ENCODE measurements around the gene DHRS2.
"Not testable (repeated sequence)": the region's sequence is repeated elsewhere in the genome, so short reads cannot be mapped to it uniquely, and the experiment has no call there.

Gene DHRS2

DNA sequence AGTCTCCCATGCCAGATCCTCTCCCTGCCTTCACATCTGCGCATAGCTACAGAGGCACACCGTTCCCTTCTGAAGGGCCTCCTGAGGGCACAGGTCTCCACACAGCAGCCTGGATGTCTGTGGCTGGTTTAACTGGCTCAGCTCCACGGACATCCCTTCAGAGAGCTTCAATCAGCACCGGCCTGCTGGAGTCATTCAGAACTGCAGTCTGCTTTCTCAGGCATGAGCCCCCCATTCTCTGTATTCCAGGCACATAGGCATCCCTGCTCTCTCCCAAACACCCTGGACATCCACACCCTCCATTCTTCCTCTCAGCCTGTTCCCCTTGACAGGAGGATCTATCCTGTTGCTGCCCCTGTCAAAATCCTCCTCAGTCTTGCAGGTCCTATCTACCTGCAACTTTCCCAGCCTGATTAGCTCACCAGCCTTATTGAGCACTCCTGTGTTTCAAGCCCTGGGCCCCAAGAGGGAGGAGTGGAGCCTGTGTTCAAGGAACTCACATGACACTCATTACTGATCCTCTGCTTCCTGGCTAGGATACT lies 2.9 kb upstream of the DHRS2 start:
- no peak for DNase-seq (ENCODE audit: low read depth in 2 of 2)

DNA sequence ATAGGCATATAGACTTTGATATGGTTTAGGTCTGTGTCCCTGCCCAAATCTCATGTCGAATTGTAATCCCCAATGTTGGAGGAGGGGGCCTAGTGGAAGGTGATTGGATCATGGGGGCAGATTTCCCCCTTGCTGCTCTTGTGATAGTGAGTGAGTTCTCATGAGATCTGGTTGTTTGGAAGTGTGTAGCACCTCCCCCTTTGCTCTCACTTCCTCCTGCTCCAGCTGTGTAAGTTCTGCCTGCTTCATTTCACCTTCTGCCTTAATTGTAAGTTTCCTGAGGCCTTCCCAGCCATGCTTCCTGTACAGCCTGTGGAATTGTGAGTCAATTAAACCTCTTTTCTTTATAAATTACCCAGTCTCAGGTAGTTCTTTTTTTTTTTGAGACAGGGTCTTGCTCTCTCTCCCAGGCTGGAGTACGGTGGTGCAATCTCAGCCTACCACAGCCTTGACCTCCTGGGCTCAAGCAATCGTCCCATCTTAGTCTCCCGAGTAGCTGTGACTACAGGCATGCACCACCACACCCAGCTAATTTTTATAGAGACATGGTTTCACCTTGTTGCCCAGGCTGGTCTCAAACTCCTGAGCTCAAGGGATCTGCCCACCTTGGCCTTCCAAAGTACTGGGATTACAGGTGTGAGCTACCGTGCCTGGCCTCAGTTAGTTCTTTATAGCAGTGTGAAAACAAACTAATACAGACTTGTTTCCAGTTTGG lies 1.3 kb upstream of the DHRS2 start:
- not testable (repeated sequence) for DNase-seq (ENCODE audit: low read depth in 2 of 2)

DNA sequence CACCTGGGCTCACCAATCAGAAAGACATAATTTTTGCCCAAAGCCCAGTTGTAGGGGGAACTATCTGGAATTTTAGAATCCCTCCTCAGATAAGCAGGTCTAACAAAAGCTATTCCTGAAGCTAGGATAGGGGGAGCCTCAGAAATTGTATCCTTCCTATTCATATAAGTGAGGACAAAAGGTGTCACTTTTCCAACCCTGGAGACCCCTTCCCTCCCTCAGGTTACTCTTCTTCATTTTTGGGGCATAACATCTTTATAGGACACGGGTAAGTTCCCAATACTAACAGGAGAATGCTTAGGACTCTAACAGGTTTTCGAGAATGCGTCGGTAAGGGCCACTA lies 1.1 kb downstream of the DHRS2 start:
- not testable (repeated sequence) for DNase-seq (ENCODE audit: low read depth in 2 of 2)

GRCh38 chr14:23637655-23638413 lies 1.7 kb downstream of the DHRS2 start:
- not testable (repeated sequence) for DNase-seq (ENCODE audit: low read depth in 2 of 2)

DNA sequence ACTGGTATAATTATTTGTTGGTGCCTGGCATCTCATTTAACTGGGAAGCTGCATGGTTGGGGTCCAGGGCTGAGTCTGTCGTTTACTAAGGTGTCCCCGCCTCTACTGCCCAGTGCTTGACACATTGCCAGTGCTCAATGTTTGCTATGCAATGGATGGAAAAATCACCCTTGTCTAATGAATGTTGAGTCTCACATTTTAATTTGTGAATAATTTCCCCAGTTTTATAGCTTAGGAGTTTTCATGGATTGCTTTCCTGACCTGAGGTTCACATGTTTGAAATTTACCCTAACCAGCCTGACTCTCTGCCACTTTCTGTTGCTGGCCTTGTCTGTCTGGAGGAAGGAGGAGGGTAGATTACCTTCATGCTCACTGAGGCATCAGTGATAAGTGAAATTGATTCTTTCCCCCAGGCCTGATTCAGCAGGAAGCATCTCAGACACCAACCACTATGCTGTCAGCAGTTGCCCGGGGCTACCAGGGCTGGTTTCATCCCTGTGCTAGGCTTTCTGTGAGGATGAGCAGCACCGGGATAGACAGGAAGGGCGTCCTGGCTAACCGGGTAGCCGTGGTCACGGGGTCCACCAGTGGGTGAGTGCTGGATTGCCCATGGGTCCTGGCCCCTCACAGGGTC lies 2.4 kb downstream of the DHRS2 start:
- no peak for DNase-seq (ENCODE audit: low read depth in 2 of 2)

GRCh38 chr14:23639048-23639890 lies 3.1 kb downstream of the DHRS2 start:
- no peak for DNase-seq (ENCODE audit: low read depth in 2 of 2)

DNA sequence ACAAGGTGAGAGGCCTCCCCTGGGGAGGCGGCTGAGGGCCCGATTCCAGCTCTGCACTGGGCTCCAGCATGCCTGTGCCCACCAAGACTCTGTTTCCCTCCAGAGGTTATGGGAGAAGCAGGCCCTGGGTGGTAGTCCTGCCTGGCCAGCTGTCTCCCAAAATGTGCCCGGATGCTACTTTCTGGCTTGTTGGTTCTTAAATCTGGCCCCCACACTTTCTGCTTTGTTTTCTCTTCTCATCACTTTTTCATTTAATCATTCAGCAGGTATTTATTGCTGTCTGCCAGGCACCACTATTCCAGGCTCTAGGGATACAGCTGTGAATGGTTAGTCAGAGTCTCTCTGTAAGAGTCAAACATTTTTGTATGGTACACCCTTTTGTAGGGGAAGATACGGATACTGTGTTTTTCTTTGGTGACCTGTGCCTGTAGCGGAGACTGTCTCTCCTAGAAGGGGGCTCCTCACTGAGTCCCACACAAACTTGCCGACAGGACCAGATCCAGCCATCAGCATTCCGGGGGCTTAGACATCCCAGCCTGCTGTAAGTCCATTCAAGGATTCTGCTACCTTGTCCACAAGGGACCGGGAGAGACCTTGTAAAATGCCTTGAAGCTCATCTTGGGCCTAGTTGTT lies 3.8 kb downstream of the DHRS2 start:
- no peak for DNase-seq (ENCODE audit: low read depth in 2 of 2)

DNA sequence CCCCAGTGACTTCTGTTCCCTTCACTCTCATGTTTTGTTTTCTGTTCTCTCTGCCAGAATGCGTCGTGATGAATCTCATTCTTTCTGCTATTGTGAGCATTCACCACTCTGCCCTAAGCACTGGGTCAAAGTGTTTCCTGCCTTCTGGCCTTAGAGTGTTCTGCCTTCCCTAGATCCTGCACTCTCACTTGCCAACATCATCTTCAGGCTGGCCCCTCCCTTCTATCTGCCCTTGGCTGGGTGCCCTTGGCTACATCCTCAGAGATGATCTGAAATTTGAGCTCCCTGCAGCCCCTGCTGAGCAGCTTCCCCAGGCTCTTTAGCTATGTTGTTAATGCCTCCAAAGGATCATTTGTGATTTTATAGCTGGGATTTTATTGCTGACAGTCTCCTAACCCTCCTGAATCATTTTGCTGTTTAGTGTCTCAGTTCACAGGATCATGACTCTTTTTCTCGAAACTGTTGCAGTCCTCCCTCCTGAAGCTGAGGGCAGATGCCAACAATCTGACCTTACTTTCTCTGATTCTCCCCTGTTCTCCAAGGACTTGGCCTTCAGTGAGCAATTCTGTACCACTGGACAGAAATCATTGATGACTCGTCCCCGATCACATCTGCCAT lies 4.5 kb downstream of the DHRS2 start:
- no peak for DNase-seq (ENCODE audit: low read depth in 2 of 2)

- no peak for DNase-seq (ENCODE audit: low read depth in 2 of 2)
These were observed 5.2 kb downstream of the DHRS2 start for GRCh38 chr14:23641180-23641914.

- DNase-seq (ENCODE audit: low read depth in 2 of 2), result no peak
These were observed 5.9 kb downstream of the DHRS2 start for GRCh38 chr14:23641915-23642588.

- no peak for DNase-seq (ENCODE audit: low read depth in 2 of 2)
These were observed 7.5 kb downstream of the DHRS2 start for GRCh38 chr14:23643533-23644194.

DNA sequence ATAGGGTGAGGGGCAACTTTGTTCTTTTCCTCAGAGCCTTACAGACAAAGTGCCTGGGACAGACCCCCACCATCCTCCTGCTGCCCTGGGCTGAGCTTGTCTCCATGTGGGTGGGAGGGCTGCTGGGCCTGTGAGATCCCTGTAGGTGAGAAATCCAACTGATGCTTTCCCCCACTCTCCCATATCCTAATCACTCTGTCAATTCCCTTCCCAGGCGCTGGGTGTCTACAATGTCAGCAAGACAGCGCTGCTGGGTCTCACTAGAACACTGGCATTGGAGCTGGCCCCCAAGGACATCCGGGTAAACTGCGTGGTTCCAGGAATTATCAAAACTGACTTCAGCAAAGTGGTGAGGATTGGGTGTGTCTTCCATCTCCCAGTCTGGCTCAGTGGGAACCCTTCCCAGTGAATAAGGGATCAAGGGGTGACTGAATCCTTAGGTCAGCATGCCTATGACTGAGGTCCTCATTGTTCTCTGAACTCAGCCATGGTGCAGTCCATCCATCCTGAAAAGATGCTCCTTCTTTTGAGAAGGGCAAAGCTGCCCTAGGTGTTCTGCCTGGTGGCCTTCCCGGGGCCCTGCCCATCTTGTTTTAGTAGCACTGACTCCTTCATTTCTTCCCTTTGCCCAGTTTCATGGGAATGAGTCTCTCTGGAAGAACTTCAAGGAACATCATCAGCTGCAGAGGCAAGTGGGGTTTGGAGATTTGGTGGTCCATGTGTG lies 8.2 kb downstream of the DHRS2 start:
- no peak for DNase-seq (ENCODE audit: low read depth in 2 of 2)

- no peak for DNase-seq (ENCODE audit: low read depth in 2 of 2)
These were observed 8.8 kb downstream of the DHRS2 start for GRCh38 chr14:23644919-23645336.

- no peak for DNase-seq (ENCODE audit: low read depth in 2 of 2)
These were observed 9.3 kb downstream of the DHRS2 start for GRCh38 chr14:23645504-23645811.

GRCh38 chr14:23645812-23646647 lies 9.9 kb downstream of the DHRS2 start:
- DNase-seq (ENCODE audit: low read depth in 2 of 2), result no peak

DNA sequence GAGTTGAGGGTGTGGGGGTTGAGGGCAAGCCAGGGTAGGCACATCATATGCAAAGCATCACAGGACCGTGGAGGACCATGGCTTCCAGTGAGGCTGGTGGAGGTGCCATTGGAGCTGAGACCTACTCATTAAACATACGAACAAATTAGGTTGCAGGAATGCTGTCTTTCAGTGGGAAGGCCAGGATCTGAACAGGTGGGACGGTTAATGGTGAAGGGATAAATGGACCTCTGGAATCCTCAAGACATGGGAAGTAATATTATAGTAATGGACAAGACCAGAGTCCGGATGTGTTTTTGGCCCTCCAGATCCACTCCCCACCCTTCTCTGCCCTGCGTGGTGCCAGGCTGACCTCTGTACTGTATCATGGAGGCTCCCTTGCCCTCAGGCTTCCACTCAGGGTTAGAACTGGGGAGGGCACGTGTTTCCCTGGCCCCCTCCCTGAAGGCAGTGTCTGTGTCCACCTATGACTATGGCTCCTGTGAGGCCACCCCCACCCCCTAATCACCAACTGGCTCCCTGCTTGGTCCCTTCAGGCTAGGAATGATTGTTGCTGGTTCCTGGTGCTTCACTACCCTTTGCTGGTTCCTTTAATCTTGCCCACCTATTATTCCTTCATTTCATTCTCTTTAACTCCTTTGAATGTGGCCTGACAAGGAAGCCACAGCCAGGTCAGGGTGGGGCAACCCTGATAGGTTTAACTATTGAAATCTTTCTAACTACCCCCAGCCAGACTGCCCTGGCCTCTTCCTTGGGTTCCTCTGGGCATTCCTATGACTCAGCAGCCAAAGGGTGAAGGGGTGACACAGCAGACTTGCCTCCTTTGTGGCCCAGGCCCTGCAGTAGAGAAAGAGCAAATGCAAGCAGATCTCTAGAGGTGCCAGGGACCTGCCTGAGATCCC lies 10.7 kb downstream of the DHRS2 start:
- no peak for DNase-seq (ENCODE audit: low read depth in 2 of 2)

- DNase-seq (ENCODE audit: low read depth in 2 of 2), result no peak
These were observed 11.5 kb downstream of the DHRS2 start for GRCh38 chr14:23647619-23648018.
